ENCODE results near the gene AURKAIP1. TPM values are rescaled to one million over a fixed set of nuclear protein-coding genes. Genes with fewer than 3 reads are reported as not detected.

Gene AURKAIP1
- polyA plus RNA-seq, 1 donor from 2014 or later = 104 TPM

GRCh38 chr1:1393014-1393413 lies 18.0 kb upstream of the AURKAIP1 start:
- Histone ChIP-seq H2AFZ (ENCODE audit: low read depth, low read length) (no peak overlapping the region), H3K27ac (ENCODE audit: low read length) (no peak overlapping the region), H3K9me2 (ENCODE audit: insufficient read depth, low read length) (no peaks in the 10 kb centered on the region), H3K4me2 (ENCODE audit: low read length) (no peak overlapping the region), H4K20me1 (ENCODE audit: insufficient read depth) (no peaks in the 10 kb centered on the region), H3K27me3 (ENCODE audit: insufficient read depth, low read depth, low read length) (no peaks in the 10 kb centered on the region), H3K9me3 (ENCODE audit: low read length) (no peaks in the 10 kb centered on the region), H3K4me3 (ENCODE audit: low read length) (no peak overlapping the region), H3K36me3 (ENCODE audit: insufficient read depth, low read length) (no peaks in the 10 kb centered on the region), H3K79me2 (replicated peaks; ENCODE audit: insufficient read depth, low read length) (peaks cover 15% of the 10 kb centered on the region), H3K9ac (ENCODE audit: low read length) (no peak overlapping the region), H3F3A (ENCODE audit: insufficient read depth, low read length, poor library complexity, severe bottlenecking) (no peaks in the 10 kb centered on the region)
- TF ChIP-seq EZH2 (IDR thresholded peaks at IDR 0.05; ENCODE audit: borderline replicate concordance, insufficient read depth, low read length, poor library complexity, severe bottlenecking) (no peak), SMC3 (conservative IDR thresholded peaks at IDR 0.05; ENCODE audit: poor library complexity) (no peak), TAF1 (IDR thresholded peaks at IDR 0.05; ENCODE audit: low read depth) (no peak), EP300 (conservative IDR thresholded peaks at IDR 0.05; ENCODE audit: poor library complexity, severe bottlenecking) (no peak), POLR2AphosphoS5 (IDR thresholded peaks at IDR 0.05) (no peak), CTCF (IDR thresholded peaks at IDR 0.05; ENCODE audit: poor library complexity, severe bottlenecking) (no peak), RAD21 (conservative IDR thresholded peaks at IDR 0.05) (no peak)
- TF ChIP-seq, protein P1, sequence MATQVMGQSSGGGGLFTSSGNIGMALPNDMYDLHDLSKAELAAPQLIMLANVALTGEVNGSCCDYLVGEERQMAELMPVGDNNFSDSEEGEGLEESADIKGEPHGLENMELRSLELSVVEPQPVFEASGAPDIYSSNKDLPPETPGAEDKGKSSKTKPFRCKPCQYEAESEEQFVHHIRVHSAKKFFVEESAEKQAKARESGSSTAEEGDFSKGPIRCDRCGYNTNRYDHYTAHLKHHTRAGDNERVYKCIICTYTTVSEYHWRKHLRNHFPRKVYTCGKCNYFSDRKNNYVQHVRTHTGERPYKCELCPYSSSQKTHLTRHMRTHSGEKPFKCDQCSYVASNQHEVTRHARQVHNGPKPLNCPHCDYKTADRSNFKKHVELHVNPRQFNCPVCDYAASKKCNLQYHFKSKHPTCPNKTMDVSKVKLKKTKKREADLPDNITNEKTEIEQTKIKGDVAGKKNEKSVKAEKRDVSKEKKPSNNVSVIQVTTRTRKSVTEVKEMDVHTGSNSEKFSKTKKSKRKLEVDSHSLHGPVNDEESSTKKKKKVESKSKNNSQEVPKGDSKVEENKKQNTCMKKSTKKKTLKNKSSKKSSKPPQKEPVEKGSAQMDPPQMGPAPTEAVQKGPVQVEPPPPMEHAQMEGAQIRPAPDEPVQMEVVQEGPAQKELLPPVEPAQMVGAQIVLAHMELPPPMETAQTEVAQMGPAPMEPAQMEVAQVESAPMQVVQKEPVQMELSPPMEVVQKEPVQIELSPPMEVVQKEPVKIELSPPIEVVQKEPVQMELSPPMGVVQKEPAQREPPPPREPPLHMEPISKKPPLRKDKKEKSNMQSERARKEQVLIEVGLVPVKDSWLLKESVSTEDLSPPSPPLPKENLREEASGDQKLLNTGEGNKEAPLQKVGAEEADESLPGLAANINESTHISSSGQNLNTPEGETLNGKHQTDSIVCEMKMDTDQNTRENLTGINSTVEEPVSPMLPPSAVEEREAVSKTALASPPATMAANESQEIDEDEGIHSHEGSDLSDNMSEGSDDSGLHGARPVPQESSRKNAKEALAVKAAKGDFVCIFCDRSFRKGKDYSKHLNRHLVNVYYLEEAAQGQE (IDR thresholded peaks at IDR 0.05; ENCODE audit: borderline replicate concordance) = no peak

DNA sequence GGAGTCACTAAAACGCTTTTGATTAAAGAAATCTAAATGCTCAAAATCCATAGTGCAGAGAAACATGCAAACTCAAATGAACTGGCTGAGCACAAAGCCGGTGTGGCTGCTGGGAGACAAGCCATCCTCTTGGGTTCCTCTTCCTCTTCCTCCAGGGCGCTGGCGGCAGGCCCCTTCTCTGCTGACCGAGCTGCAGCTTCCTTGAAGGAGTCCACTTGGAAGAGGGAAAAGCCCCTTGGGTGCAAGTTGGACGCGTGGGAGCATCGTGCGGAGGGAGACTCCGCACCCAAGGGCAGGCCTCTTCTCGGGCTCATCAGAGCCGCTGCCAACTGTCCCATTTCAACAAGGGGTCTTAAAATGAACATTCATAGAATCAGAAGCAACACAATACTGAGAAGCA lies 16.2 kb upstream of the AURKAIP1 start:
- H3K4me3 ChIP-seq (ENCODE audit: low read length) = no peak overlapping the region
- no peak overlapping the region for H3K9ac ChIP-seq (ENCODE audit: low read length)
- no peak for TF ChIP-seq SMC3 (conservative IDR thresholded peaks at IDR 0.05; ENCODE audit: poor library complexity)
- no peak for TF ChIP-seq POLR2AphosphoS5 (IDR thresholded peaks at IDR 0.05)
- no peak for TF ChIP-seq RAD21 (conservative IDR thresholded peaks at IDR 0.05)
- no peak overlapping the region for H3K4me2 ChIP-seq (ENCODE audit: low read length)
- H3K27me3 ChIP-seq (ENCODE audit: insufficient read depth, low read depth, low read length) = no peaks in the 10 kb centered on the region
- H3K79me2 ChIP-seq (replicated peaks; ENCODE audit: insufficient read depth, low read length) = peaks cover 3% of the 10 kb centered on the region
- no peak overlapping the region for H3K27ac ChIP-seq (ENCODE audit: low read length)
- H3K9me2 ChIP-seq (ENCODE audit: insufficient read depth, low read length) = no peaks in the 10 kb centered on the region
- H3K36me3 ChIP-seq (ENCODE audit: insufficient read depth, low read length) = no peaks in the 10 kb centered on the region
- no peak overlapping the region for H2AFZ ChIP-seq (ENCODE audit: low read depth, low read length)
- H4K20me1 ChIP-seq (ENCODE audit: insufficient read depth) = no peaks in the 10 kb centered on the region
- no peaks in the 10 kb centered on the region for H3F3A ChIP-seq (ENCODE audit: insufficient read depth, low read length, poor library complexity, severe bottlenecking)
- no peaks in the 10 kb centered on the region for H3K9me3 ChIP-seq (ENCODE audit: low read length)

DNA sequence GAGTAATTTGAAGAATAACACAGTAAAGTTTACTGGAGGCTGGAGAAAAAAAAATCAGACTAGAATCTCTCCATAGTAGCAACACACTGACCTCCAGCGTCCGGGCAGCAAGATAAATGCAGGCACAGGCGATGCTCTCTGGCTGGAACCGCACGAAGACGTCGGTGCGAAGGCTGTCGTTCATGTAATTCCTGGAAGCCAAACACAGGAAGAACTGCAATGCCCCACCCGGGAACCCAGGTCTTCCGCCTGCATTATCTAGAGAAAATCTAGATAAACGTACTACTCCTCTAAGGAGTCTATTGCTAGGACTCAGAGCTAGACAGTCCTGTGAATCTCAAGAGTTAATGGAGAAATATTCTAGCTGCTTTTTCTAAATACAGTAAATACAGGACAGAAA lies 15.7 kb upstream of the AURKAIP1 start:
- H3K27me3 ChIP-seq (ENCODE audit: insufficient read depth, low read depth, low read length) = no peaks in the 10 kb centered on the region
- no peak overlapping the region for H3K4me3 ChIP-seq (ENCODE audit: low read length)
- no peaks in the 10 kb centered on the region for H4K20me1 ChIP-seq (ENCODE audit: insufficient read depth)
- peaks cover 3% of the 10 kb centered on the region for H3K79me2 ChIP-seq (replicated peaks; ENCODE audit: insufficient read depth, low read length)
- no peaks in the 10 kb centered on the region for H3F3A ChIP-seq (ENCODE audit: insufficient read depth, low read length, poor library complexity, severe bottlenecking)
- H3K36me3 ChIP-seq (ENCODE audit: insufficient read depth, low read length) = no peaks in the 10 kb centered on the region
- H3K27ac ChIP-seq (ENCODE audit: low read length) = no peak overlapping the region
- no peak overlapping the region for H3K9ac ChIP-seq (ENCODE audit: low read length)
- TF ChIP-seq RAD21 (conservative IDR thresholded peaks at IDR 0.05) (no peak), TAF1 (IDR thresholded peaks at IDR 0.05; ENCODE audit: low read depth) (no peak), SMC3 (conservative IDR thresholded peaks at IDR 0.05; ENCODE audit: poor library complexity) (no peak), MXI1 (conservative IDR thresholded peaks at IDR 0.05; ENCODE audit: poor library complexity, severe bottlenecking) (no peak)
- TF ChIP-seq, protein P1 (IDR thresholded peaks at IDR 0.05; ENCODE audit: borderline replicate concordance) = no peak
- no peaks in the 10 kb centered on the region for H3K9me3 ChIP-seq (ENCODE audit: low read length)
- no peaks in the 10 kb centered on the region for H3K9me2 ChIP-seq (ENCODE audit: insufficient read depth, low read length)
- no peak overlapping the region for H3K4me2 ChIP-seq (ENCODE audit: low read length)
- H2AFZ ChIP-seq (ENCODE audit: low read depth, low read length) = no peak overlapping the region

Data from neural cell (in vitro differentiated cells).